NCI-H1930 (cell line): ENCODE data around the gene KCNMA1.
"Not testable (repeated sequence)": the region's sequence is repeated elsewhere in the genome, so short reads cannot be mapped to it uniquely, and the experiment has no call there.

Experiments
- DNase-seq, 2 experiments: peaks; one replicate each; lab custom pipeline; 2025; lab: John Stamatoyannopoulos, UW

The KCNMA1 gene

DNA sequence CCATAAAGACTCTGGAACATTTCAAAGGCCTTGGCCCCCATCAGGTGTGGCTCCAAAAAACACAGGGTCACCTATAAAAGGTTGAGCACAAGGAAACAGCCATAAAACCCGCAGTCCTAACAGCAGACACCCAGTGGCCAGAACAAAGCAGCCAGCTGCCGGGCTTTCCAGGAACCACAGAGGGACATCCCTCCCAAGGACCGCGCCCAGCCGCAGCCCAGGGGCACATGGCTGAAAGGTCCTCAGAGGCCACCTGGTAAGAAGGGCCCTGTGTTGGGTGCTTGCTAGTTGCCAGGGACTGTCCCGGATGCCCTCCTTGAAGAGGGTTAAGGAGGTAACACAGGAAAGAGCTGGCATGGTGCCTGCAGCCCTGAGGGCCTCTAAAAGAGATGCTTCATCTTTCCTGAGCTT, 32.7 kb downstream of the KCNMA1 start:
- no peak for DNase-seq

DNA sequence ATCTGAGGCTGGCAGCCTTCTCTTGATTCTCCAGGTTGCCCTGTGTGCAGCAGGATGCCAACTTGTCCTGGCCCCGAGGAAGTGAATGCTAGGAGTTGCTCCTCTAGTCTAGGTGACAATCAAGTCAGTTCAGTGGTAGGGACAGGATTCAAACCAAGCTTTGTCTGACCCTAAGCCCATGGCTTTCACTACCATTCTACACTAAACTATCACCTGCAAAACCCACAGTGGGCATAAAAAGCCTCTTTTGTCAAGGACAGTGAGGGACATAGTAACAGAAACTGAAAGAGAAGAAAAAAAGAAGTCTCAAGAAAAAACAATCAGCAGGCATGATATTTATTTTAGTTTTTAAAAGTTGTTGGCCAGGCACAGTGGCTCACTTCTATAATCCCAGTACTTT, 33.5 kb downstream of the KCNMA1 start:
- no peak for DNase-seq

DNA sequence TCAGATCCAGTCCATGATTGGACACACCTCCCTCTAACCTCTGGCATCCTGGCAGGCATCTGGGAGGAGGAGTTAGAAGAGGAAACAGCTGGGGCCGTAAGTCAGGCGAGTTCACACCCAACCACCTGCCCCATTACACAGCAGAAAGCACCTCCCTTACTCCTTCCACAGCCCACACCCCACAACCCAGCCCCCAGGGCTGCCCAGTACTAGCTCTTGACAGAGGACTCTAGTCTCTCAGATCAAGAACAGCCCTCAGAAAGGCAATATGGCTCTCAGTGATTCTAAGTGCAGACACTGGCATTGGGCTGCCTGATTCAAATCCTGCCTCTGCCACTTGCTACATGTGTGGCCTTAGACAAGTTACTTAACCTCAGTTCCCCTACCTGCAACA, 34.1 kb downstream of the KCNMA1 start:
- no peak for DNase-seq

DNA sequence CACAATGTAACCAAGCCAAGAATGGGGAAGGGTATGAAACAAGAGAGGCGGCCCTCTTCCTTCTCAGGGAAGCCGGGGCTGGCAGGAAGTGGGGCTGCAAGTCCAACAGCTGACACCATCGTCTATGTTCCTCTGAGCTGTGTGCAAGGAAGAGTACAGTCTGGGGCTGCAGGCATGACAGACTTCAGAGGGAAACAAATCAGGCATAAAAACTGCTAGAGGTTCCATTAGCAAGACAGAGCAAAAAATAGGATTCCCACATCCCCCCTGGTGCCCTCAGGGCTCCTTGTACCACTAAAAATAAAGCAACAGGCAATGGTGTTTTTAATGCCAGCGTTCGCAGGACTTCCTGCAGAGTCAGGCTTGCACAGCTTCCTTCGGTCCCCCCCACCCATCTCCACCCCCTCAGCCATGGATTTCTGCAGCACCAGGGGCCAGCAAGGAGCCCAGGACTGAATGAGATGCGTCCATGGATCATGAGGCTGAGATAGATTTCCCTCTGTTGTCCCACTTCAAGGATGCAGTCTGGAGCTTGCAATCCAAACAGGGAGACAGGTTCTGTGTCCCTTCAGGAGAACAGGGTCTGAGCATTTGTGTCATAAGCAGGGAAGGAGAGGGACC, 34.6 kb downstream of the KCNMA1 start:
- DNase-seq, result no peak

DNA sequence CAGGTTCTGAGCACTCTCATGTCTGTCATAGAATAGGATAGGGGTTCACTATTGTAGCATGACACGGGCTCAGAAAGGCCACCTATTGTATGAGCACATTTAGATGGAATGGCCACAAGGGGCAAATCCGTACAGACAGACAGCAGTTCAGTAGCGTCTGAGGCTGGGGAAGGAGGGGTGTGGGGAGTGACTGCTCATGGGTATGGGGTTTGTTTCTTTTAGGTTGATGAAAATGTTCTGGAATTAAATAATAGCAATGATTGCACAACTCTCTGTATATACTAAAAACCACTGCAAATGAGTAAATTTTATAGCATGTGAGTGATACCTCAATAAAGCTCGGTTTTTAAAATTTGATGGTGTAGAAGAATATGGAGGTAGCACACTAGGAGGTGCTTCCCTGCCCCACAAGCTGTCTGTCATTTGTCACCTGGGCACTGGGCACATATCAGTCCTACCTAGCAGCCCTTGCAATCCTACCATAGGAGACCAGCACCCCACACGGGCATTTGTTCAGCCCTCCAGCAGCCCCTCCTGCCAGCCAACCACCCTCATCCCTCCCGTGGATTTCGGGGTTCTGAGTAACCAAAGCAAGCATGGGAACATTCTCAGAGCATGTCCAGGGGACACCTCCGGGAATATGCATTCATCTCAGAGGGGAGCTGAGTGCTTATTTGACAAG, 35.2 kb downstream of the KCNMA1 start:
- no peak for DNase-seq

DNA sequence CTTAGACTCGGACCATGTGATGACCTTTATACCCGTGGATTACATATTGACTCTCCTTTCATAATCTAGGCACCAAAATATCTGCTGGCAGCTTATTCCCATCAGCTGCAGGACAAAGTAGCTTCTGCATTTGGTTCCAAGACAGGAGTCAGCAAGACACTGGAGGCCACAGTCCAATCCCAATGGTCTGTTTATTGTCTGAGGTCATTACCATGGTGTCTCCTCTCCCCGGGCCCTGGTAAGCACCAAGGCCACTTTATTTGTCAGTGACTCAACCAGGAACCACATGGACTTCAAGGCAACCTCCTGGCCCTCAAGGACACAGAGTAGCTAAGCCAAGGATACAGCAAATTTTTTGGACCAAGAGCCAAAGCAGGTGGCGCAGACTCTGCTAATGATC, 36.1 kb downstream of the KCNMA1 start:
- DNase-seq, result no peak

DNA sequence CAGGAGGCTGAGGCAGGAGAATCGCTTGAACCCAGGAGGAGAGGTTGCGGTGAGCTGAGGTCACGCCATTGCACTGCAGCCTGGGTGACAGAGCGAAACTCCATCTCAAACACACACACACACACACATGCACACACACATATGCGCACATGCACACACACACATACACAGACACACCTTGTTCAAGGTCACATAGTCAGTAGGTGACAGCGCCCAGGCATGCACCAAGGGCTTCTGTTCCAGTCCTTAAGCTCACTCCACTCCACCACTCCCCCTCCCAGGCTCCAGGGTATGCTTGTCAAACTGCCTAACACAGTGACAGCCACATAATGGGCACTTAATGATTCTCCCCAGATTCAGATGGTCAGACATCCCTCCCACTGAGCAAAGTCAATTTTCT, 37.0 kb downstream of the KCNMA1 start:
- no peak for DNase-seq

DNA sequence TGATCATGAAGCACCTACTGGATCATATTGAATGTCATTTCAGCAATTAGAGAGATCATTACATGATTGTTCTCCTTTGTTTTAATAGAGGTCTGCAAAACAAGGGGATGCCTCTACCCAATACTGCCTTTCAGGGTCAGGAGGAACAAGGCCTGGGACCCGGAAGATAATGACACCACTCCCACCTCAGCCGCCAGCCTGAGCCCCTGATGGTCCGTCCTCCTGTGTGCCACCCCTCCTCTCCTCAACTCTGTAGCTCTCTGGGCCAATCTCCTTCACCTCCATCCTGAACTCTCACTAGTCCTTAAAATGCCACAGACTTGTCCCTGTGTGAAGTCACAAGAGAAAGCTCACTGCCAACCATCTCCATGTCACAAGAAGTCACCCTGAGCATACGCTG, 38.0 kb downstream of the KCNMA1 start:
- DNase-seq, result no peak

DNA sequence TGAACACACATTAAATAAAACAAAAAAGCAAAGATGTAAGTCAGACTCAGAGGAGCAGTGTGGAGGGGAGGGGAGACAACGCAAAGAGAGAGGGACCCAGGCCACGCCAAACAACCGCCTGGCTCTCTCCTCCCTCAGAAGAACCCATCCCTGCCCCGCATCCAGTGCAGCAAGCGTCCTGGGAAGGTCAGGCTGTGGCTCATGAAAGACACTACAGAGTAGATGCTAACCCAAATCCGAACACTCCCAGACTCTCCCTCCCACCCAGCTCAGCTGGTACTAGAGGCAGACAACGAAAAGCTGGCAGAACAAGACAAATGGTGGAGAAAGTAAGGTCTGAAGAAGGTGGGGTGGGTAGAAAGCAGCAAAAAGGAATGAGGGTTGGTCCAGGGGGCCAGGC, 39.0 kb downstream of the KCNMA1 start:
- no peak for DNase-seq

DNA sequence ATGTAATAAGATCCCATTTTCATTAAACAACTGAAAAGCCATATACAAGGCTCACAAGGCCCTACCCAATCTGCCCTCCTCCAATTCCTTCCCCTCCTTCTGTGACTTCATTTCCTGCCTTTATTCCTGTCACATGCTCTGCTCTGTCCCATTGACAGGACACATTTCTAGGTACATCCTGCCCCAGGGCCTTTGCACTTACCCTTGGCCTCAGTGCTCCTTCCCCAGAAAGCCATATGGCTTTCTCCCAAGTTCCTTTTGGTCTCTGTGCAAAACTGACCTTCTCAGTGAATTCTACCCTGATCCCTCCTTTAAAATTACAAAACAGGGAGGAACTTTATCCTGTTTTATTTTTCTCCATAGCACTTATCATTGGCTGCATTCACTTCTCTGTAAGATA, 40.0 kb downstream of the KCNMA1 start:
- DNase-seq, result no peak

DNA sequence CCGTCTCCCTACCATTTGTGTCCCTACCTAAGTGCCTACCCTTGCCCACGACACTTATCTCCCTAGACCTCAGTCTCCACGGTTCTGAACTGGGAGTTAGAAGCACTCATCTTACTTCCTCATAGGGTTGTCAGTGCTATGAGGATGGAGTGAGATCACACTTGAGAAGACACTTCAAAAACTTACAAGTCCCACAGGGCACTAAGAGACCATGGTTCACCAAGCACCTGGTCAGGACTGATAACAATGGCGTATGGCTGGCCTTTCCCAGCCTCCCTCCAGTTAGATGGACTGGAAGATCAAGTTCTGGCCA, 43.2 kb downstream of the KCNMA1 start:
- DNase-seq, result no peak

DNA sequence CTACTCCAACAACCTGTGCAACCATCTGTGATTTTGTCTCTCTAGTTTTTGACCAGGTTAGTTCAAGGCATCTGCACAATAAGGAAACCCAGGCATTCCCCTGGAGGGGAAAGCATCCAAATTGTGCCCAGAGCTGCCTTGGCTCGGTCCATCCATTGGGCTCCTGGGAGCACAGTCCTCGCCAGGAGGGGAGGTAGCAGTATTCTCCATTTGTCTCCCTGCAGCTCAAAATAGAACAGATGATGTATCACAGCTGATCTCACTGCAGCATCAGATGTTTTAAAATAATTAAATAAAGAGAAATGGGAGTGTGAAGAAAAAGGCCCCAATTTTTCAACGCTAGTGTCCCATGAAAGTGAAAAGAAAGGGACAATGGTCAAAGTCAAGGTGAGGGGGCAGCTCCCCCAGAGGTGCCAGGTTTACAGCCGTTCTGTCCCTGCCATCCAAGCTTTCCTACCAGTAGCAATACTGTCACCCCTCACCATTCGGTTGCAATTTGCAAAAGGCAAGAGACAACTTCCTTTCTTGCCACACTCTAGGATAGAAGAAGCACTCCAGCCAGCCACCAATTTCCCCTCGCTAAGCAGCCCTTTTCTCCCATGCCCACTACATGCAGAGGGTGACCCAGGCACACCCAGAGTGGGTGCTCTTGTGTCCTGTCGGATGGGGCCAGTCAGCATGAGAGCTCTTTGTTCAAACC, 43.7 kb downstream of the KCNMA1 start:
- DNase-seq, result no peak

DNA sequence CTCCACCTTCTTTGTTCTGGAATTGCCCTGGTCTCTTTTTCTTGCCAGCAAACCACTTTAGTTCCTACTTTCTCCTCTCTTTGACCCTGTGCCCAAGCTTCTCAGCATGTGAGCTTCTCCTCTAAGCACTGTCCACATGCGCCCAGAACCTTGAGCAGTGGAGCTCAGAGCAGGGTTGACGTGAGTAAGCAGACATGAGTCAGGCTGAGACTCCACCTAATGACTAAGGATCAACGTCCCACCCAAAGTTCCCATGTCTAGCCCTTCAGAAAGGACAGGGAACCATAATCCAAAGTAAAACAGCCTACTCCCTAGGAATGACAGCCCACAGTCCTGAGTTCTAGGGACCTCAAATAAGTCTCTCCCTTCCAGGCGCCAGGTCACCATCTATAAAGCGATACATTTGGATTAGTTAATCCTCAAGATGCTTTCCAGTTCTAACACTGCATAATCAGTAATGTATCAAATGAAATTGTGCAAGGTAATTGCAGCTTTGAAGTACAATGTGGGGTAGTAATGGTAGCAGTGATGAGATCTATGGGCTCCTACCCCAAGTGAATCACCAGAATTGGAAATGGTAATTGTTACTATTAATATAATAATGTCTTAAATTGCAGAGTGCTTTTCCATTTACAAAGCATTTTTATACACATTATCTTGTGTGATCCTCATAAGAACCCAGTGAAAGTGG, 44.5 kb downstream of the KCNMA1 start:
- DNase-seq, result no peak

DNA sequence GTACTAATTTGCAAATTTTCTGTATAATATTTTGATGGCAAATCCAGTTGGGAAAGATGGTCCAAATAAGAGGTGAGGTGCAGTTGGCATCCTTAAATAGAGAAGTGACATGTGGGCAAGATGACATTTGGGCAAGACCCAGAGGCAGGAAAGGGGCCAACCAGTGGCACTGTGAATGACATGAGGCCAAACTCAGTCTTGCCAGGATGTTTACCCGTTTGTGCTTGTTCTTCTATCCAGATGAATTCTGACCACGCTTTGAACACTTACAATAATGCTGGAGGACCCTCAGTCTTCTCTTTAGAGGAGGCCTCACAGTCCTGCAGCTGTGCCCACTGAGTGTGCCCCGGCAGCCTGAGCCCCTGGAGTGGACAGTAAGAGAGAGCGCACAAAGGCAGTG, 45.1 kb downstream of the KCNMA1 start:
- DNase-seq, result no peak

DNA sequence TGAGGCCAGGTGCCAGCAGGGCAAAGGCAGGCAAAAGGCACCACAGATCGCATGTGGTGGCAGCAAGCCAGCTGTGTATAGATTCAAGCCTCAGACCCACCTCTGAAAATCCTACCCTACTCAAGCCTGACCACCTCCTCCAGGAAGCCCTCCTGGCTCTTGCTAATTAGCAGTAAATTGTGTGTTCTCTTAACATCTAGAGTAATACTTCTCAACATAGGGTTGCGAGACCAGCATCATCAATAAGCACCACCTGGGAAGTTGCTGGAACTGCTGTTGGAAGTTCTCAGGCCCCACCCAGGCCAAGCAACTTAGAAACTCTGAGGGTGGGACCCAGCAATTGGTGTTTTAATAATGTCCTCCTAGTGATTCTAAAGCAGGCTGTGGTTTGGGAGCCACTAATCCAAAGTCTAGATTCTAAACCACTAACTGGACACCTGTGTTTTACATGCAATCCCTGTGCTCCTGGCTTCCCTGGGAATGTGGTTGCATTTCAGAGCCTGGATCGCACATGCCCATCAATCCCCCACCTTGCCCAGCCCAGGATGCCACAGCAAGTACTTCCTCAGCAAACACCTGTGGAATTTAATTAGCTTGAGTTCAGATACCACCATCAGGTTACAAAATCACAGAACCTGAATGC, 46.2 kb downstream of the KCNMA1 start:
- DNase-seq, result no peak

DNA sequence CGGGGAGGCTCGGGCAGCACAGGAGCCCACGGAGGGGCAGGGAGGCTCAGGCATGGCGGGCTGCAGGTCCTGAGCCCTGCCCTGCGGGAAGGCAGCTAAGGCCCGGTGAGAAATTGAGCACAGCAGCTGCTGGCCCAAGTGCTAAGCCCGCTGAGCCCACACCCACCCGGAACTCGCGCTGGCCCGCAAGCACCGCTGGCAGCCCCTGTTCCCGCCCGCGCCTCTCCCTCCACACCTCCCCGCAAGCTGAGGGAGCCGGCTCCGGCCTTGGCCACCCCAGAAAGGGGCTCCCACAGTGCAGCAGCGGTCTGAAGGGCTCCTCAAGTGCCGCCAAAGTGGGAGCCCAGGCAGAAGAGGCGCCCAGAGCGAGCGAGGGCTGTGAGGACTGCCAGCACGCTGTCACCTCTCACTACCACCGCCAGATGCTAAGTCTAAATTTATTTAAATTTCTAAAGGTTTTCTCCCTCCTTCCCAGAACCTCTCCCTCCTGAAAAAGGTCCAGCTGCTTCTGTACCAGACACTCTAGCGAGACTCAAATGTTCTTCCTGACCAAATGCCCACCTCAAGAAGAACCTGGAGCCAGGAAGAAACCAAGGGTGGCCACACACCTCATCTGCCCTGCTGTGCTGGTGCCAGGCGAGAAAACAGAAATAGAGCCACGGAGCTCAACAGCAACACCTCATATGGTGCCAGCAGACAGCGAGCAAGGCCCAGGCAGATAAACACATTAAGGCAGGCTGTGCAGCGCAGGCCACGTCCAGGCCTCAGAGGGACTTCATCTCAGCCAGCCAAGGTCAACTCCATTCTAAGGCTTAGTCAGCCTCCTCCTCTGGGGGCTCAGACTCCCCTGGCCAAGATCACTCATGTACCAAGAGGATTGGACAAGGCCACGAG, 47.0 kb downstream of the KCNMA1 start:
- DNase-seq, result no peak

DNA sequence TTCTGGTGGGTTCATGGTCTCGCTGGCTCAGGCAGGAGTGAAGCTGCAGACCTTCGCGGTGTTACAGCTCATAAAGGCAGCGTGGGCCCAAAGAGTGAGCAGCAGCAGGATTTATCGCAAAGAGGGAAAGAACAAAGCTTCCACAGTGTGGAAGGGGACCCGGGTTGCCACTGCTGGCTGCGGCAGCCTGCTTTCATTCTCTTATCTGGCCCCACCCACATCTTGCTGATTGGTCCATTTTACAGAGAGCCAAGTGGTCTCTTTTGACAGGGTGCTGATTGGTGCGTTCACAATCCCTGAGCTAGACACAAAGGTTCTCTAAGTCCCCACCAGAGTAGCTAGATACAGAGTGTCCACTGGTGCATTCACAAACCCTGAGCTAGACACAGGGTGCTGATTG, 47.9 kb downstream of the KCNMA1 start:
- not testable (repeated sequence) for DNase-seq

DNA sequence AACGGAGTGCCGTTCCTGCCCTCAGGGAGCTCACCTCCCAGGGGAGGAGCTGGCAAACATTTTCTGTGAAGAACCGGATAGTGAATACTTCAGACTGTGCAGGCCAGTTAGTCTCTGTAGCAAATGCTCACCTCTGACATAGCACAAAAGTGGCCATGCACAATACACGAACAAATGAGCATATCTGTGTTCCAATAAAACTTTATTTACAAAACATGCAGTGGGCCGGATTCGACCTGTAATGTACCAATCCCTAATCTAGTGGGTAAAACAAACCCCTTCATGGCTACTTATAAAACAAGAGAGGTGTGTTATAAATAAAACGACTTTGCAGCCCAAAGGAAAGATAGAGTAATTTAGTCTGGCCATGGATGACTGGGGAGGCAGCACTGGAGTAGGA, 48.7 kb downstream of the KCNMA1 start:
- DNase-seq, result no peak

DNA sequence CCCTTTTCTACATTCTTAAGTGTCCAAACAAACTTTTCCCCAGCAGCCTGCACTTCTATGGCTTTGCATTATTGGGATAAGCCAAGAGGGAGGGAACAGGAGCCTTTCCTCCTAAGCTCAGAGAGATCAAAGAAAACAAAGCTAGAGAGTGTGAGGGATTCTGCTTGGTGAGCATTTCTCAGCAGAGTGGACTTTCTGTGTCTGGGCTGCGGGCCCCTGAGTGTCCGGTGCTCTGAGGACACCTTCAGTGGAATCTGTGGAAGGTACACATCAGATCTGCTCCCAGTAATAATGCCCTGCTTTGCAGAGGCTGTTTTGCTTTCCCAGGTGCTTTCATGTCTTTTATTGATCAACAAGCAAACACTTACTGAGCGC, 50.2 kb downstream of the KCNMA1 start:
- DNase-seq, result no peak

DNA sequence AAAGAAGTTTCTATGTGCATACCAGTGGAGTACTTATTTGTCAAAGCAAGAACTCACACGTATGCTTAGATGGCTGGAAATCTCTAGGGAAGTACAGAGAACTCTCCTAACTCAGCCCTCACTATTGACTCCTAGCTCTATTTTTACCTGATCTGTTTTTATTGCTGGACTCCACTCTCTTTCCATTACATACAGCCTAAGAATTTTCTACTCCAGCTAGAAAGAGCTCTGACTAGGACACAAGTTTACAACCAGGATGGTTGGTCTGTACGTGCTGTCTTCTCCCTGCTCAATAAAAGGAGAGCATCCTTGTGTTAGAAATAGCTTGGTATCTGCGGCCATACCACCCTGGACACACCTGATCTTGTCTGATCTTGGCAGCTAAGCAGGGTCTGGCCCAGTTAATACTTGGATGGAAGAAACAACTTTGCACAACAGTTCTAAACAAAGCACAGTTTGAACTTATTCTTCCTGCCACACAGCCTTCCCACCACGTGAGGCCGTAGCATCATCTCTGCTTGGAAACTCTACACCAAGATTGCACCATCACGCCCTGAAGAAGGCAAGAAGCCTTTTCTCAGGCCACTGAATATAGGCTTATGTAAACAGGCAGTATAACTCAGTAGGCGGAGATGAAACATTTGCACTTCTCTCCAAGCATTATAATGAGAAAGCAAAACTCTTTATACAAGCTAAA, 50.7 kb downstream of the KCNMA1 start:
- no peak for DNase-seq

DNA sequence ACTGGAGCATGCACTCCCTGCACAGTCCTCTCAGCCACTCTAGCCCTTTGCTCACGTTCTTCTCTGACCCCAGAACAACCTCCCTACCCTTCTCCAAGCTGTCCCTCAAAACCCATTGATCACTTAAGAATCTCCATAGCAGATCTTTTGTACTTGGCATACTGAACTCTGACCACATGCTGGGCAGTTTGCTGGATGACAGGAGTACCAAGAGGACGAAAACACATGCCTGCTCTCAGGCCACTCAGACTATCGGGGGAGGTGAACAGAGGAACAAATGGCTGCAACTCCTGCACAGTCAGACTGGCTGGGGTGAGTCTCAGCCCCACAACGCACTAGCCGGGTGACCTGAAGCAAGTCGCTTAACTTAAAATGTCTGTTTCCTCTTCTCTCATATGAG, 52.7 kb downstream of the KCNMA1 start:
- DNase-seq, result no peak
